AG04449 (cell line): ENCODE data around the gene MTAP.

Experiments
- CTCF ChIA-PET: fragments of 350-600 bp; formaldehyde crosslinking; extraction: SDS; loops from one replicate; lab custom pipeline; 2021; ENCODE audit warnings: antibody characterized with exemption; lab: Yijun Ruan, JAX
- POLR2A ChIA-PET: fragments of 400-600, 350-600 bp; formaldehyde crosslinking; extraction: SDS; loops from one replicate; lab custom pipeline; 2020; ENCODE audit warnings: antibody characterized with exemption, inconsistent platforms; lab: Yijun Ruan, JAX
- DNase-seq: peaks from one replicate; pipeline ENCODE4 v3.0.0-alpha.2; 2010; ENCODE audit warnings: low read depth, low spot score
- H3K4me3 ChIP-seq: 2 replicates; pipeline ENCODE4 v1.5.1; 2011; ENCODE audit warnings: low read depth, mild to moderate bottlenecking, control low read depth, low read length
- CTCF ChIP-seq: IDR thresholded peaks from one replicate; pipeline ENCODE4 v1.5.1; 2011; ENCODE audit warnings: mild to moderate bottlenecking, moderate library complexity, low read length, control low read depth, inconsistent platforms; ENCODE audit not compliant: insufficient read depth; ENCODE audit errors: missing control alignments

The MTAP gene

GRCh38 chr9:21764846-21765245 is 37.6 kb upstream of the MTAP start:
- no peak overlapping the region for H3K4me3 ChIP-seq
- CTCF ChIA-PET = no interaction called here
- no peak for TF ChIP-seq CTCF
- DNase-seq = no peak
- POLR2A ChIA-PET = no interaction called here

- CTCF ChIA-PET = no interaction called here
- no peak for DNase-seq
- H3K4me3 ChIP-seq = no peak overlapping the region
- no peak for TF ChIP-seq CTCF
- POLR2A ChIA-PET = no interaction called here
These were observed 36.3 kb upstream of the MTAP start for GRCh38 chr9:21766096-21766495.

- no peak for TF ChIP-seq CTCF
- peak; percentile 57 for DNase-seq
- H3K4me3 ChIP-seq = no peak overlapping the region
- ChIA-PET CTCF (interaction anchor here (0.5 to 1.2 kb wide), 7 partner anchors 8 to 518 kb away, joined by 3 read pairs; no protein-coding TSS in a partner anchor), POLR2A (no interaction called here)
These were observed 31.4 kb upstream of the MTAP start for GRCh38 chr9:21770871-21771560.

GRCh38 chr9:21777701-21778100 is 24.7 kb upstream of the MTAP start:
- TF ChIP-seq CTCF = no peak
- DNase-seq = peak; percentile 78
- ChIA-PET CTCF (interaction anchor here (3.4 kb wide), 1 partner anchor 10 kb away, joined by 28 read pairs; no protein-coding TSS in a partner anchor), POLR2A (interaction anchor here (0.7 to 1.4 kb wide), 5 partner anchors 11 to 186 kb away, joined by 3 to 4 read pairs (median 3); no protein-coding TSS in a partner anchor)
- H3K4me3 ChIP-seq = no peak overlapping the region

GRCh38 chr9:21778304-21778703 is 24.1 kb upstream of the MTAP start:
- no peak overlapping the region for H3K4me3 ChIP-seq
- DNase-seq = no peak
- CTCF ChIA-PET = interaction anchor here (0.7 to 3.4 kb wide), 3 partner anchors 9 to 286 kb away, joined by 3 to 28 read pairs (median 3); no protein-coding TSS in a partner anchor
- no peak for TF ChIP-seq CTCF
- POLR2A ChIA-PET = interaction anchor here (0.7 to 1.4 kb wide), 5 partner anchors 10 to 228 kb away, joined by 3 to 7 read pairs (median 3); no protein-coding TSS in a partner anchor

GRCh38 chr9:21779397-21779796 is 23.0 kb upstream of the MTAP start:
- no peak for TF ChIP-seq CTCF
- POLR2A ChIA-PET = interaction anchor here (1.2 kb wide), 1 partner anchor 222 kb away, joined by 3 read pairs; no protein-coding TSS in a partner anchor
- no peak overlapping the region for H3K4me3 ChIP-seq
- CTCF ChIA-PET = interaction anchor here (0.8 to 3.4 kb wide), 5 partner anchors 8 to 345 kb away, joined by 3 to 28 read pairs (median 3); no protein-coding TSS in a partner anchor
- DNase-seq = no peak
